Stomach (tissue), 4 donors: ENCODE data around the gene CHP2.

Experiments used
- CTCF ChIP-seq, 7 experiments: fragments of 450-650 bp in 4 of 7; fragments of 200-600 bp in 3 of 7; sonication (generic) in 3 of 7; IDR thresholded peaks; one replicate each; pipeline ENCODE4 v1.5.1; 2016 to 2019; ENCODE audit warnings: antibody characterized with exemption in 7 of 7, control low read depth in 2 of 7, mild to moderate bottlenecking in 1 of 7
- POLR2A ChIP-seq, 4 donors: fragments of 450-650 bp; IDR thresholded peaks; one replicate each; pipeline ENCODE4 v1.6.1; 2016; ENCODE audit warnings: antibody characterized with exemption in 4 of 4, control low read depth in 2 of 4, mild to moderate bottlenecking in 1 of 4, moderate library complexity in 1 of 4
- POLR2AphosphoS5 ChIP-seq, 3 donors: sonication (generic); formaldehyde crosslinking; IDR thresholded peaks; one replicate each; pipeline ENCODE4 v1.6.1; 2016; ENCODE audit warnings: antibody characterized with exemption in 3 of 3

DNA sequence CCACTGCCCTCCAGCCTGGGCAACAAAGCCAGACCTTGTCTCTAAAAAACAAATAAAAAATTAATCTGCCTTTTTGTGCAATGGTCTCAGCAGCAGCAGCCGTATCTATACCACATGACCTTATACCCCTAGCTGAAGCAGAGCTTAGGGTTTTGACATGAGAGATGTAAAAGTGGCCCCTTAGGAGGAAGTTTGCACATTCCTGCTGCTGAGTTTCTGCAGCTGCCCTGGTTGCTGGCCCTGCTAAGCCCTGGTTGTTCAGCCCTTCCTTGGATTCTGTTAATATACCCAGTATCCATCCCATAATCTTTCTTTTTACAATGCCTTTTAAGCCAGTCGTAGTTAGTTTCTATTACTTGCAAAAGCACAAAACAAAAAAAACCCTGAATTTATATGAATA lies 48.0 kb downstream of the CHP2 start:
- TF ChIP-seq CTCF (IDR thresholded peaks at IDR 0.05) (no peak), POLR2A (IDR thresholded peaks at IDR 0.05) (no peak), POLR2AphosphoS5 (IDR thresholded peaks at IDR 0.05) (no peak)
